NCI-H345 (cell line): Measurements from ENCODE around the gene DRD2.
A peak's percentile ranks its signal among the peaks of the same experiment; 100 is the strongest.

Experiments used
- DNase-seq: peaks from one replicate; lab custom pipeline; 2025; lab: John Stamatoyannopoulos, UW

The DRD2 gene

DNA sequence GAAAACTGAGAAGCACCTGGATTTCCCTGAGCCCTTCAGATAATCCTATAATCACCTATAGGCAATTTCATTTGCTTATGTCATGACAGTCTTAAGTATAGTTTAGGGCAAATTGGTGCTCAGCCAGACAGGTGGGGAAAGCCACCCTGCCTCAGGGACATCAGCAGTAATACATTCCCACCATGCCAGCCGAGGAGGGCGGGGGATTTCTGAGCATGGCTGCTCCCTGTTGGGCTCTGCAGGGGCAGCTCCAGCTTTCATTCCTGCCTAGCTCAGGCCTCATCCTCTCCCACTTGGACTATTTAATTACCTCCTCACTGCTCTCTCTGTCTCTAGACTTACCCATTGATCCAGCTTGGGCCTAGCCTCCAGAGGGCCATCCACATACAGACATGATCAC, 9.0 kb upstream of the DRD2 start:
- DNase-seq, result no peak

DNA sequence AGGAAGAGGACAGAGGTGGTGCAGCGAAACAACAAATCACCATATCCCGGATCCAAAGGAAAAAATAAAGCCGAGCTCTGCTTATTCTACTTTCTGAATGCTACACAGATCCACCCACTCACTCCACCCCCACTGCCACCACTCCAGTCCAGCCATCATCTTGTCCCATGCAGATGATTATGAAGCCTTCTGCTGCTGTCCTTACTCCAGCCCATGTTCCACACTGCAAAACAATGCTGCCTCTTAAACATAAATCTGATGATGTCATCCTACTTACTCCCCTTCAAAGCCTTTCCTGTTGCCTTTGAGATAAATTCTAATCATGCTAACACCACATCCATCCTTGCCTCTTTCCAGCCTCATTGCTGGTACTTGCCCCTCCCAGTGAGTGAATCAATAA, 6.5 kb upstream of the DRD2 start:
- DNase-seq, result no peak

DNA sequence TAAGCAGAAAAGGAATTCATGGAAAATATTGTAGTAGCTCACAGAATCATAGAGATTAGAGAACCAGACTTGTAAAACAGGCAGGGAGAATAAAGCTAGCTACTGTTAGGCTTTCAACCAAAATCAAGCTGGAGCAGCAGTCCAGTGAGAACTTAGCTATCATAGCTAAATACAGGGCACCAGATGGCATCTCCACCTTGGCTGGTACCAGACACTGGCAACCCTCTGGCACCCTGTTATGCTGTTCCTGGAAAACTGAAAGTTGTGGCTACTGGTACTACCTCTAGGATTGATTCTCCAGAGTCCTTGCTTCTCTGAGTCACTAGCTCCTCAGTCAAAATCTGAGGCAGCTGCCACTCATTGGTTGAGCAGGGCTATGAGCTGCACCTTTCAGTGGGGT, 6.0 kb upstream of the DRD2 start:
- no peak for DNase-seq

DNA sequence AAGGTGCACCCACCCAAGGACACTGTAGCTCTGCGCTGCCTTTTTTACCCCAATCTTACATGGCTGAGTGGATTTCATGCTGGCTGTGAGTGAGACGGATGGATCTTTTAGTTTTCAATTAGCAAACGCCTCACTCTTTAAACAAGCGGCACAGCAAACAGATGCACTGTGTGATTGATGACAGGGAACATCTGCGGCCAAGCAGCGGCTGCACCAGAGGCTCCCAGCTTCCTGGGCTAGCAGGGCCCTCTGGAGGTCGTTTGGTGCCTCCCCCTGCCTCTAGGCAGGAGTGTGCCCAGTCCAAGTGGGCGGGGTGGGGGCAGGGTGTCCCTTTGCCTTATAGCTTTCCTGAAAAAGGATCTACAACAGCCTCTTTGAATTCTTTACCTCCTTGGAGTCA, 2.1 kb upstream of the DRD2 start:
- peak; percentile 75 for DNase-seq

DNA sequence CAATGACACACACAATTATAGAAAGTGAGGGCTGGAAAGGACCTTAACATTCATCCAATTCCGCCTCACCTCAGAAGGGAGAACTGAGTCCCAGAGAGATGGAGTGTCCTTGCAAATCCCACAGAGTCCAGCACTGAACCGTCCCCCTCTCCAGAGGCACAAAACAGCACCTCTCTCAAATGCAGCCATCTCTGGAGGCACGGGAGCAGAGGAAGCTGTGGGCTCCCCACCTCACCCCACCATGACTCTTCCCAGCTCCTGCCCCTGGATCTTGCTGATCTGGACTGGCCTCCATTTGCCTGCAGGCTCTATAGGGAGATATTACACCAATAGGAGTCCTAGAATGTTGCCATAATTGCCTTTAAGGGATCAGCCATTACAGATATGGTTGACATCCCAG, 1.4 kb upstream of the DRD2 start:
- no peak for DNase-seq

DNA sequence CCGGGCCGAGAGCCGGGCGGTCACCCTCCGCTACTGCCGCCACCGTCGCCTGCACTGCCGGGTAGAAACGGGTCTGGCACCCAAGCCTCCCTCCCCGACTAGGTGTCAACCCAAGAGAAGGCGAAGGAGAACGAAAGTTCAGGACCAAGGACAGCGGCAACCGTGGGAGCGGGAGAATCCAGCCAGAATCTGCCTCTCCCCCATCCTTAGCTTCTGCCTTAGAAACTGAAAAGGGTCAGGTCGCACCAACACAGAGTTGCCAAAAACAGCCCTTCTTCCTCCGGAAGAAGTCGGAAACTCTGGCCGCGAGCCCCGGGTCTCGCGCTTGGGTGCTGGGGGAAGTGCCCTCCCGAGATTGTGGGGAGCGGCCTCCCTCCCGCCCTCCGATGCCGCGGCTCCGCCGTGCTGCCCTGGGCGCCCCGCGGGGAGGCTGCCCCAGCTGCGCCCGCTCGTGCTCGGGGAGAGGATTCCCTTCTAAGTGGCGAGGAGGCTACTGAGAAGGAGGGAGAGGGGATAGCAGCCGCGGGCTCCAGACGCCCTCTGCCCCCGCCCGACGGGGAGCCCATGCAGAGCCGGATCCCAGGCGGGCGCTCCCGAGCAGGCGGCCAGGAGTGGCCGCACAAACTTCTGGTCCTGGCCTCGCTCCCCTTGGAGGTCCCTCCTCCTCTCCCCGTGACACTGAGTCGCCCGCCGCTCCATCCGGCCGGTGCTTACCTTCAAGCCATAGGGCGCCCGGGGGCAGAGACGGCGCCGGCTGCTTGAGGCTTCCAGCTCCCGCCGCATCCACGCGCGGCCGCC, 637 bp downstream of the DRD2 start:
- DNase-seq, result peak; percentile 41

DNA sequence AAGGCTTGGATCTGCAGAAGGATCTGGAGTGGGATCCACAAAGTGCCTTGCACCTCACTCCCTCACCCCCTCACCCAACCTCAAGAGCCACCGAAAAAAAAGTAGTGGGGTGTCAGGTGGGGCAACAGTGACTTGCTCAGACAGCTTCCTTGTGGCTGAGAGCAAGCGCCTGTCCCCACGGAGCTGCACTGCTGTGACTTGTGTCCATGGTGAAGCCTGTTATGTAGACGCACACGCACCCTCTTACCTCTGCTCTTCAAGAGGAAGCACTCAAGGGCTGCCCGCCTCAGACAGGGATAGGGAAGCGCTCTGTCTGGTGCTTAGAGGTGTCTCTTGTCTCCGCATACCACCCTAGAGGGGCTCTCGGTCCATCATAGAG, 1.2 kb downstream of the DRD2 start:
- peak; percentile 18 for DNase-seq

DNA sequence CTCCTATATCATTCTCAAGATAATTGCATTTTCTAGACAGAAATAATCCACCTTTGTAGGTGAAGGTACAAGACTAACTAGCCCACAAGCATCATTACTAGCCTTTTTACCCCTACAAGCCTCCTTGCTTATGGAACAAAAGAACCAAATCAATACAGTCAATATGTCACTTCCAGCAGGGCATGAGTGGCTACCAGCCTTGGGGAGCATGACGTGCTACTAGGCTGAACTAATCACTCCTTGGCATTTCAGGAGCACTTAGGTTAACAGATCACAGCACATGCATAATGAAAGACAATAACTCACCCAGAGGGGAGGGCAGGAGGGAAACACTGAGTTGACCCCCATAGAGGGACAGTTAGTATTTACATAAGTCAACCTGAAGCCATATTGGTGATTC, 2.7 kb downstream of the DRD2 start:
- DNase-seq, result no peak

DNA sequence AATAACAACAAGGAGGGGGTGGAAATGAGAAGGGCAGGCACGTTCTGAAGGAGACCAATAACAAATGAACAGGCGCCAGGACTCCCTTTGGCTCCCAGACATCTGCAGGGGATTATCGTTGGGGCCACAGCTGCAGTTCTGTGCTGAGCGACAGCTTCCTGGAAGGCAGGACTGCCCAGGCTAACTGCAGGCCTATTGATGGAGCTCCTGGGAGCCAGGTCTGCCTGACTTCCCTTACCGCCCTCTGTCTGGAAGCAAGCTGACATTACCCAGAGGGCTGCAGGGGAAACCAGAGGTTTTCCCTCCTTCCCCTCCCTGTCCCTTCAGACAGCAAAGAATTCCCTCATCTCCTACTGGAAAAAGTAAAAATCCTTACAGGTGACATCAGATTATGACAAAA, 5.0 kb downstream of the DRD2 start:
- no peak for DNase-seq

DNA sequence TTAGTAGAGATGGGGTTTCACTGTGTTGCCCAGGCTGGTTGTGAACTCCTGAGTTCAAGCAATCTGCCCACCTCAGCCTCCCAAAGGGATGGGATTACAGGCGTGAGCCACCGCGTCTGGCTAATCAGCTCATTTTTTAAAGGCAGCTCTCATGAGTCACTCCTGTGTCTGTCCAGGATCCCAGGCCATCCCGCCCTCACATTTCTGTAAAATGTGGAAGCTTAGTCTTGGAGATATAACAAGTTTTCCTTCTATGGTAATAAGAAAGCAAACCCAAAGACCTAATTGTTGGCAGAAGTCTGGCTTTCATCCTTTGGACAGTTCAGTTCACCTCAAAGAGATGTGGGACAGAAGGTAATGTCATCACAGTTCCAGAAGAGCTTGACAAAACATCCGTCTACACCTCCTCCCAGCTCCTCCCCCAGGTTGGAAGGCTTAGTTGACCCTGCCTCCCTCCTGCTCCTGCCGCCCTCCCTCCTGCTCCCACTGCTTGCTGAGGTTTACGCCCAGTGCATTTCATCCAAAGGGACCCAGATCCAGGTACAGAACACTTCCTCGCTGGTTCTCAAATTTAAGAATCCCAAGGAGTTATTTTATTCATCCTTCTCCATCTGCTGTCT, 6.4 kb downstream of the DRD2 start:
- no peak for DNase-seq

DNA sequence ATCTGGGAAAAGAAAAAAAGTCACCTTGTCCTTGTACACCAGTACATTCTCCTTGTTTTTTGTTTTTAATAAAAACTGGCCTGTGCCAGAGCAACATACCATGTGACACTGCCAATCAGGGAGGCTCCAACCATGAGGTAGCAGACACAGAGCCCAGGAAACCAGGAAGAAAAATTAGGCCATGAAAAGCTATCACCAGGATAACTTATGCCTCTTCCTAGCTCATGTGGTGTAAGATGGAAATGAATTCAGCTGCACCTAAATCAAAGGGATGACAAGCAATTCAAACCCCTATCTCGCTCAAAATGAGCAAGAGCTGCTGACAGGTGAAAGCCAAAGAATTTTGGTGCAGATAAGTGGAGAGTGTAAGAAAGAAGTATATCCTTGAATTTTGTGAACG, 7.7 kb downstream of the DRD2 start:
- no peak for DNase-seq

DNA sequence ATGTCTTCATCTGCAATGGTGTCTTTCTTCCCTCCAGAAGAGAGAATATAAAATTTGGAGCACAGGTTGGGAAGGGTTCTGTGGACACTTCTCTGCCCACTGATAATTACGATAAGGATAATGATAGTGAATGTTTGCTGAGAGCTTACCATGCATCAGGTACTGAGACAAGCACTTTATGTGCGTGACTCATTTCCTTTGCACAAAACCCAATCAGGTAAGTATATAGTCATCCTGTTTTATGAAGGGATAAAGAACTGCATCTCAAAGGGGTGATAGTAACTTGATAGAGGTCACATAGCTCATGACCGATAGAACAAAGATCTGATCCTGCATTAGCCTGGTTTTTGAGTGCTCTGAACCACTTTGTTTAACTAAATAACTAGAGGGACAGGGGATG, 9.4 kb downstream of the DRD2 start:
- peak; percentile 13 for DNase-seq

DNA sequence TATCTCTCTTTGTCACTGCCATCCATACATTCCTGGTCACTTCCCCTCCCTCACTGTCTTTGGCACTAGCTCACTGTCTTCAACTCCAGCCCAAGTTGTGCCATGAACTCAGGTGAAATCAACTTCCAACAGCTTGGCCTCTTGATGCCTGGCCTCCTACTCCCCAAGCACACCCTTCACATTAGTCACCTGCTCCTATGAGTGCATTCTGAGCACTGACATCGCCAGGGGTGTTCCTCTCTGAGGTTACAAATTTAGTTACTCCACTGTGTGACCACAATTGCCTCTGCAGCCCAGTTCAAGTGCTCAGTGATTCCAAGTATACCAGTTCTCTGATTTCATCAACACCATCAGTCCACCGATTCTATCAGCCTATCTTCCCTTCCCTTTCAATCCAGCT, 10.8 kb downstream of the DRD2 start:
- no peak for DNase-seq

DNA sequence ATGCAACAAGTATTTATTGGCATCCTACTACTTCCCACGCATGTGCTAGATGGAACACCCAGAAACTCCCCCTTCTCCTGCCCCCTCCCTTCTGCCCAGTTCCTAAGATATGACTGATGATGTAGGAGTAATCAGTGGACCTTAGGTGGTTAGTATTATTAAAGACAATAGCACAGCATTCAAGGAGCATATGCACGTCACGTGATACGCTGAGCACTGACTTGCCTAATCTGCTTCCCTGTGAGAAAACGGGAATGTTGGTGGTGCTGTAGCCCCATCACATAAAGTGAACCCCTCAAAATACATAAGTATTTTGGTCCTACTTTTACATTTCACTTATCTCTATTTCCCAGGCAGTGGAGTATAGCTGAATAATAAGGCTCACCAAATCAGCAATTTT, 12.4 kb downstream of the DRD2 start:
- no peak for DNase-seq

DNA sequence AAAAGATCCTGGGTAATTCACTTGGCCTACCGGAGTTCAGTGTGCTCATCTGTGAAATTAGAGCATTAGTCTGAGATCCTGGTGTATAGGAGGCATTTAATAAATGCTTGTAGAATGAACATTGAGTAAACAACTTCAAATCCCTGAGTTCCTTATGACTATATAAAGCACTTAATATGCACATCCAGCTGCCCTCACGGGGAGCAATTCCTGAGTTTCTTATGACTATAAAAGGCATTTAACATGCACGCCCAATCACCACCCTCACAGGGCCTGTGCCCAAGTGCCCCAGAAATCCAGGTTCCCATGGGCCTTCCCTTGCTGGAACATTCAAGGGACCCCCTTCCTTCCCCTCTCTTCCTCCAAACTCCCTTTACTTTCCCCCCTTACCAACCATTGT, 13.6 kb downstream of the DRD2 start:
- no peak for DNase-seq

DNA sequence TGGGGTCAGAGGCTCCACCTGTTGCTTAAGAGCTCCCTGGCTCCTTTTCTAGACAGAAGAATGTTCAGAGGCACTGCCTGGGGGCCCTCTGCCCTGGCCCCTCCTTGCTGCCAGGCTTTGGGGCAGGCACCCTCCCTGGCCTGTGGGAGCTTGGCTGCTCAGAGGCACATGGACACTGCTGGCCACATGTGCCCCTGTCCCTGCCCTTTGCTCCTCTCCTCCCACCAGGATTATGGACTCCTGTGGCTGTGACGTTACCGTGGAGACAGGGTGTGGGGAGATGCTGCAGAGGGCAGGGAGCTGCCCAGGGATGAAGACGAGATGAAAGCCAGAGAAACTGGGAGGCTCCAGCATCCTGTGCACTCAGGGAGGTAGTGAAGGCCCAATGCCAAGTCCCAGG, 14.7 kb downstream of the DRD2 start:
- no peak for DNase-seq

DNA sequence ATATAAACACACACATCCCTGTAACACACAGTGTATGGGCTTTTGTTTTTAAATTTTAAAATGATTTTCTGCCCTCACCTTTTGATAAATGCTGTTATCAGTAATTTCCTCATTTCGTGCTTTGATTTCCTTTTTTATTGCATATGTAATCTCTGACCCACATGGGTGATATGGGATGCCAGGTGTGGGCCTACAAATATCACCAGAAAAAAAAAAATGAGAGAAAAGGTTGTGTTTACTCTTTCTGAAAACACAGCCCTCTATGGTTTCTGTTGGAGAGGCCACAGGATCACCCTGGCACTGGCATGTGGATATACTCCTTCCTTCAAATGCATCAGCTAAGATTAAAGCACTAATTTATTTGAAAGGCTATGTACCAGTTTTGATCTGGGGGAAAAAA, 17.0 kb downstream of the DRD2 start:
- no peak for DNase-seq

DNA sequence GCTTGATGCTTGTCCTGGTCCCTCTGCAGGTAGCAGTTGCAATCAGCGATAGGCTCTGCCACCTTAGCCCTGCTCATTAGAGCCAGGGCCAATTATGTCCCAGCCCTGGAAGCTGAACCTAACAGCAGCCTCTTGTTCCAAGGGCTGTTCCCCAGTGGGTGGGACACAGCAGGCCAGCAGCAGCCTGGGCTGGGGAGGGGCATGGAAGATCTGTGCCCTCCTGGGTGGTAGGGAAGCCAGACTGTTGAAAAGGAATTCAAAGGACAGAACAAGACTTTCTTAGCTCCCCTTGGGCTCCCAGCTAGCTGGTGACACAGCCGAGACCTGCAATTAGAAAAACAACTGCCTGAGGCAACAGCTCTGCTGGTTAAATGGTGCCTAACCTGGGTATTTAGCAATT, 17.4 kb downstream of the DRD2 start:
- DNase-seq, result no peak

DNA sequence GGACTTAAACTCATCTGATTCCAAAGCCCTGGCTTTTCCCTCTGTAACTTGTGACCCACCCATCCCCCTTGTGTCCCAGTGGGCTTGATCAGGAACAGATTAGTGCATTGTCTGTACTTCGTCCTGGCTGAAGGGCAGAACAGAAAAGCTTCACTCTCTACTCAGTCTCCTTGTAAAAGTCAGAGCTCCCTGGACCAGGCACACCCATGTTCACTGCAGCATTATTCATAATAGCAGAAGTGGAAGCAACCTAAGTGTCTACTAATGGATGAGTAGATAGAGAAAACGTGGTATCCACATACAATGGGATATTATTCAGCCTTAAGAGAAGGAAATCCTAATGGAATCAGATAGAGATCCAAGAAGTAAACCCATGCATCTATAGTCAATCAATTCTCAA, 20.7 kb downstream of the DRD2 start:
- DNase-seq, result no peak

DNA sequence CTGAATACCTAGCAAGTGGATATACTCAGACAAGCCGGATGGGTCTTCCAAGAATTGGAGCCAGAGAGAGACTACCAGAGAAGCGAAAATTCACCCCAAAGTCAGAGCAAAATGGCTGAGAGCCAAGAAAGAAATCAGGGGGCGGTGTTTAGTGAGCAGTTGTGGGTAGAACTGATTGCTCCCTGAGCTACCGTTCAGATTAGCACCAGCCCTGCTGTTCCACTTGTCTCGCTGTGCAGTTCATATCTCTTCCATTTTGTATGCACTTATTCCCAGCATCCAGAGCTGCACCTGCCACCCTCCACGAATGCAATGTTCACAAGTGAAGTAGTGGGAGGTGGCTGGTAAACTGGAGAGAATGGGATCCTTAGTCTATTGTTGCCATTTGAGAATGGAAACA, 25.5 kb downstream of the DRD2 start:
- peak; percentile 24 for DNase-seq

DNA sequence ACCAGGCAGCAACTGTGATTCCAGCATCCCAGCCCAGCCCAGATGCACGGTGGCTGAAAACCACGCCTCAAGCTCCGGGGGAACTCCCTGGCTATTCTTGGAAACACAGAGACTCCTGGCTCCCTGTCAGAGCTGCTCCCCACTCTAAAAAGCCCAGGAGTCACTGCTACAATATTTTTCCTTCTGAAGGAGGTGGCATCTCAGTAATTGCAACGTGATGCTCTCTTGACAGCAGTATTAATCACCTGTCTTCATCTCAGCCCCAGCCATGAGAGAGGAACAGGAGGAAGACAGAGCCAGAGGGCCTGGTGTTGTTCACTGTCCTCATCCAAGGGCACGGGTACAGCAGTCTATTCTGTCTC, 26.9 kb downstream of the DRD2 start:
- no peak for DNase-seq

DNA sequence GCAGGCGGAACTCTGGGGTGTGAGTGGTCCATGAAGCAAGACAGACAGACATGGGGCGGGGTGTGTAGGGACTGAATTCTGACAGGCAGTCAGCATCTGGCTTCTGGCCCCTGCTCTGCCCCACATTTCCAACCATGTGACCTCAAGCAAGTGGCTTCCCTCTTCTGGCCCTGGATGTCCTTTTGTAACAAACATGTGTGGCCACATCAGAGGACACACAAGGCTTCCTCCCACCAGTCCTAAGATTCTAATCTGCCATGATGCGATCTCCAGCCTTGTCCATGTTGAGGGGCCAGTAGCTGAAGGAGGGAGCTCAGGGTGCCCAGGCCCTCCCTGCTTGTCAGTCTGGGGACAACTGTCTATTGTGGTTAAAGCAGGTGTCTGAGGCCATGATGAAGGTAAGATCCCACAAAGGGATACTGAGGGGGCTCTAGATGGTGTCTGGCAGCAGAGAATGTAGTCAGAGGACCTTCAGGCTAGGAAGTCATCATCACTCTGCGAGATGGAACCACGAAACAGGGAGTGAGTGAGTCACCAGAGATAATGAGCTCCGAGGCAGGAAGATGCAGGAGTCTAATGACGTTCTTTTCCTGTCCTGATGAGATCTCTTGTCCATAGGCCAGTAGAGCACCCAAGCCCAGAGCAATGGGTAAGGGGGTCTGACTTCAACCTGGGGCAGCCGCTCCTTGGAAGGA, 27.4 kb downstream of the DRD2 start:
- no peak for DNase-seq

DNA sequence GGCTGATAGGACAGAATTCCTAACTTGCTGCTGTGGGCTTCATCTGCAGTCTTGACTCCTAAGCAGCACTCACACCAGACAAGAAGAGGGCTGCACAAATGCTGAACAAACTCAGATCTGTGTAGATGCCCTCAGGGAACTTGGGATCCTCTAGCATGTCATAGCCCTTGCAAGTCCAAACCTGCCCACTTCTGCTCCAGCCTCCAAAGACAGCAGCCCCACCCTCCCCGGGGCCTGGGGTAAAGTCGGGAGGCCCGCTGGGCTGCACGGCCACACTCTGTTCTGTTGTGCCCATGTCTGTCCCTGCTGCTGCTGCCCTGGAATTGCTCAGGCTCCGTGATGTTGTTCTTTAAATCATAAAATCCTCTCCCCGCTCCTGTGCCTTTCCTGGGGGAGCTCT, 28.3 kb downstream of the DRD2 start:
- peak; percentile 69 for DNase-seq

DNA sequence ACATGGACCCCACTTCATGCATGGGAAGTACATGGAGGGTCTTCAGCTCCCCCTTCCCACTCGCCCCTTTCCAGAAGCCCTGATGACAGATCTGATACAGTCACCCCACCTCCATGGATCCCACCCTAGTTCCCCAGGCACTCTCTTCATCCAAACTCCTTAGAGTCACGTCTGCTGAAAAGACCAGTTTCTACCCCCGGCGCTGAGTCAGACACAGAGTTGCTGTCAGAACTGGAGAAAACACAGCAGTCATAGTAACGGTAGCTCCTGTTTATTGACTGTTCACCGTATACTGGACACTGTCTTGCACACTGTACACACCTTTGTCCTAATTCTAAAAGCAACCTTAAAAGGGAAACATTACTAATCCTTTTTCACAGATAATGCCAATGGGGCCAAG, 29.1 kb downstream of the DRD2 start:
- no peak for DNase-seq
